Measurements from ENCODE around the gene SLC16A5.

Gene SLC16A5

GRCh38 chr17:75088465-75089417 is 987 bp downstream of the SLC16A5 start:
- no peak for TF ChIP-seq CTCF (IDR thresholded peaks at IDR 0.05; ENCODE audit: insufficient read depth, low read depth, low read length, missing control alignments)
- DNase-seq (ENCODE audit: low read depth): peak; percentile 46
- peak overlapping the region; percentile 56 for H3K4me3 ChIP-seq (ENCODE audit: low read length)

DNA sequence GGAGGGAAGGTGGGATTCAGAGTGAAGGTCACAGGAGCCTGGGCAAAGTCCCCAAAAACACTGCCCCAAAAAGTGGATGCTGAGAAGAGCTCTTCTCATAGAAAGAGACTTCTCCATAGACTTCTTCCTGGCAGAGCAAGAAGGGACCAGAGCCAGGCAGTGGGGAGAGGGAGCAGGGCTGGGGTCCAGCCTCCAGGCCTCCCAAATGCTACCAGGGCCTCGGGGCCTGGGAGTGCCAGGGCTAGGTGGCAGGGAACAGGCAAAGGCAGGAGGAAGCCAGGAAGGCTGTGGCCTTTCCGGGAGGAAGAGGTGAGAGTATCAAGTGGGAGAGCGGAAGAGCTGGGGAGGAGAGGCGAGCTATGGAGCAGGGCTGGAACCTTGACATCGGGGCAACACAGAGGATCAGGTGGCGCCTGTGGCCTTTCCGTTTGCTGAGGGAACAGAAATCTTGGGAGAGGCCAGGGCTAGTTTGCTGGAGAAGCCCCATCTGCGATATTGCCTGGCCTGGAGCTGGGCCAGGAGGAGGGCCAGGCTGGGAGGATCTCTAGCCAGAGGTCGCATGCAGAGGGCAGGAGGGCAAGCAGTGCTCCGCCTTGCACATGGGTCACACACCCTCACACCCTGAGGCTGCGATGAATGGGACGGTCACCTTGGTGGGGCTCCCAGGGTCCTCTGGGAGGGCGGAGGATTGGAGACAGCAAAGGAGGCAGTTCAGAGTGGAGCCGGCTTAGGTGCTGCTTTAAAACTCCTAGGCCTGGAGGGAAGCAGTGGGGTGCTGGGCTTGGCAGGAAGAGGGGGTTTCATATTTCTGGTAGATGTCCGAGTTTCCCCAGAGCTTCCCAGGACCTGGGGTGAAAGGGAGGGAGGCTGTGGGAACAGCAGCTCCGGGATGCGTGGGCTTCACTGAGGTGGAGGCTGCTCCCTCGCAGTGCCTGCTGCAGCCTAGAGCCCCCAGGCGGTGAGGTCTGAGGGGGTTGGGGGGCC is 3.4 kb downstream of the SLC16A5 start:
- DNase-seq (ENCODE audit: low read depth): no peak
- H3K4me3 ChIP-seq (ENCODE audit: low read length): no peak overlapping the region
- no peak for TF ChIP-seq CTCF (IDR thresholded peaks at IDR 0.05; ENCODE audit: insufficient read depth, low read depth, low read length, missing control alignments)

GRCh38 chr17:75091855-75092327 is 4.1 kb downstream of the SLC16A5 start:
- no peak for TF ChIP-seq CTCF (IDR thresholded peaks at IDR 0.05; ENCODE audit: insufficient read depth, low read depth, low read length, missing control alignments)
- H3K4me3 ChIP-seq (ENCODE audit: low read length): no peak overlapping the region
- no peak for DNase-seq (ENCODE audit: low read depth)

GRCh38 chr17:75093548-75094158 is 5.9 kb downstream of the SLC16A5 start:
- DNase-seq (ENCODE audit: low read depth): no peak
- H3K4me3 ChIP-seq (ENCODE audit: low read length): no peak overlapping the region
- TF ChIP-seq CTCF (IDR thresholded peaks at IDR 0.05; ENCODE audit: insufficient read depth, low read depth, low read length, missing control alignments): no peak

- no peak for TF ChIP-seq CTCF (IDR thresholded peaks at IDR 0.05; ENCODE audit: insufficient read depth, low read depth, low read length, missing control alignments)
- DNase-seq (ENCODE audit: low read depth): no peak
Measured at GRCh38 chr17:75094871-75095399, 7.2 kb downstream of the SLC16A5 start.

DNA sequence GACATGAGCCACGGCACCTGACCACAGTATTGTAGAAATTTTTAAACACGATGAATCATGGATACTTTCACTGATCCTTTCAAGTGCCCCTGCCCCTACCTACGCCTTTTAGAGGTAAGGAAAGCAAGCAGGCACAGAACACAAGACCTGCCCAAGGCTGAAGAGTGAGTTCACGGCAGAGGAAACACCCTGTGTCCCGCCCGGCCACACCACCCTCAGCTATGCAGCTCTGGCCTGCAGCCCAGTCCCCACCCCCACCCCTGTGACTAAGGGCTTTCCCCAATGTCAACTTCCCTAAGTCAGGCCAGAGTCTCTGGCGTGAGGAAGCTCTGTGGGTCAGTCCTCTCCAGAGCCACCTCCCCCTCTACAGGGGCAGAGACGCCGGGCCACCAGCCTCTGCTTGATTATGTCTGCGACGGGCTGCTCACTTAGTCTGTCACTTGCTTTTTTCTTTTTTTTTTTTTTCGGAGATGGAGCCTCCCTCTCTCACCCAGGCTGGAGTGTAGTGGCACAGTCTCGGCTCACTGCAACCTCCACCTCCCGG is 8.4 kb downstream of the SLC16A5 start:
- H3K4me3 ChIP-seq (ENCODE audit: low read length): no peak overlapping the region
- DNase-seq (ENCODE audit: low read depth): peak; percentile 98
- no peak for TF ChIP-seq CTCF (IDR thresholded peaks at IDR 0.05; ENCODE audit: insufficient read depth, low read depth, low read length, missing control alignments)

More at GRCh38 chr17:75094871-75095399, 7.2 kb downstream of the SLC16A5 start:
- no peak overlapping the region for H3K4me3 ChIP-seq (ENCODE audit: low read length)
